CD4-positive, alpha-beta T cell treated with Interleukin-15 for 4 hours (primary cell): Measurements from ENCODE around the gene ITCH.
"Not testable (repeated sequence)": the region's sequence is repeated elsewhere in the genome, so short reads cannot be mapped to it uniquely, and the experiment has no call there.

Experiments used
- DNase-seq: peaks from one replicate; pipeline ENCODE4 v3.0.0-alpha.2; 2020; ENCODE audit warnings: low spot score

Gene ITCH

DNA sequence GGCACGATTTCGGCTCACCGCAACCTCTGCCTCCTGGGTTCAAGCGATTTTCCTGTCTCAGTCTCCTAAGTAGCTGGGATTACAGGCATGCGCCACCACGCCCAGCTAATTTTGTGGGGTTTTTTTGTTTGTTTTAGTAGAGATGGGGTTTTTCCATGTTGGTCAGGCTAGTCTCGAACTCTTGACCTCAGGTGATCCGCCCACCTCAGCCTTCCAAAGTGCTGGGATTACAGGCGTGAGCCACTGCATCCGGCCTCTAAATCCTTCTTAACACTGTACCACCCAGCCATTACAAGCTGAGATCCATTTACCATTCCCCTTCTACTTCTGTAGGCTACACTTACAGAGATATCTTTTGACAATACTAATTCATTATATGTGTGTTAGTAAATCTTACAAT is 51.5 kb downstream of the ITCH start:
- DNase-seq: not testable (repeated sequence)

DNA sequence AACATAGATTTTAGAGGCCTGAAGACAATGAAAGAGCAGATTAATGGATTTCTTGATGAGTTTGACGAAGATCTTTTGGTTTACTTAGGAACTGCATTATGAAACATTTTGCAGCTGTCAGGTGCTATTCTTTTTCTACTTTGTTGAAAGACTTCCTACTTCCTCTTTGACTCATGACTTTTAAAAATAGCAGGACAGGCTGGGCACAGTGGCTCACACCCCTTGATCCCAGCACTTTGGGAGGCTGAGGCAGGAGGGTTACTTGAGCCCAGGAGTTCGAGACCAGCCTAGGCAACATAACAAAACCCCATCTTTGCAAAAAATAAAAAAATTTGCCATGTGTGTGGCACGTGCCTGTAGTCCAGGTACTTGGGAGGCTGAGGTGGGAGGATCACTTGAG is 52.0 kb downstream of the ITCH start:
- DNase-seq: no peak

DNA sequence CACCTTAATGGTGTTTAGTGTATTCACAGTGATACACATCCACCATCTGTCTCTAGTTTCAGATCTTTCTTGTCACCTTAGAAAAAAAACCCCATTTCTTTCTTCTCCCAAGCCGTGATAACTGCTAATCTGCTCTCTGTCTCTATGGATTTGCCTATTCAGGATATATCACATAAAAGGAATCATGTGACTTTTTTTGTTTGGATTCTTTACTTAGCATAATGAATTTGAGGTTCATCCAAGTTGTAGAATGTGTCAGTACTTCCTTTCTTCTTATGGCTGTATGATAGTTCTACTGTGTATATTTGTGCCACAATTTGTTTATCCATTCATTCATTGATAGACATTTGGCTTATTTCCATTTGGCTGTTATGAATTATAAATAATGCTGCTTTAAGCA is 57.1 kb downstream of the ITCH start:
- no peak for DNase-seq

DNA sequence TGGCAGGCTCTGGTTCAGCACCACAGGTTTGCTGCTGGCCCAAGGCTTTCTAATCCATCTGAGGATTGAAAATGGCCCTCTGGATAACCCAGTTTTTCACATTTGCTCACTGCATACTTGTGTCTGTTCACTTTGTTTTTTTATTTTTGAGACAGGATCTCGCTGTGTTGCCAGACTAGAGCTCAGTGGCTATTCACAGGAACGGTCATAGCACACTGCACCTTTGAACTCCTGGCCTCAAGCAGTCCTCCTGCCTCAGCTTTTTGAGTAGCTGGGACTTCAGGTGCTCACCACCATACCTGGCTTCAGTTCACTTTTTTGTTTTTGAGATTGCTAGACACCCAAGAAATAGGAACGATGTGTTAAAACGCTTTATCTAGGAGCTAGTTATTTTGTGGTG is 57.9 kb downstream of the ITCH start:
- DNase-seq: no peak

DNA sequence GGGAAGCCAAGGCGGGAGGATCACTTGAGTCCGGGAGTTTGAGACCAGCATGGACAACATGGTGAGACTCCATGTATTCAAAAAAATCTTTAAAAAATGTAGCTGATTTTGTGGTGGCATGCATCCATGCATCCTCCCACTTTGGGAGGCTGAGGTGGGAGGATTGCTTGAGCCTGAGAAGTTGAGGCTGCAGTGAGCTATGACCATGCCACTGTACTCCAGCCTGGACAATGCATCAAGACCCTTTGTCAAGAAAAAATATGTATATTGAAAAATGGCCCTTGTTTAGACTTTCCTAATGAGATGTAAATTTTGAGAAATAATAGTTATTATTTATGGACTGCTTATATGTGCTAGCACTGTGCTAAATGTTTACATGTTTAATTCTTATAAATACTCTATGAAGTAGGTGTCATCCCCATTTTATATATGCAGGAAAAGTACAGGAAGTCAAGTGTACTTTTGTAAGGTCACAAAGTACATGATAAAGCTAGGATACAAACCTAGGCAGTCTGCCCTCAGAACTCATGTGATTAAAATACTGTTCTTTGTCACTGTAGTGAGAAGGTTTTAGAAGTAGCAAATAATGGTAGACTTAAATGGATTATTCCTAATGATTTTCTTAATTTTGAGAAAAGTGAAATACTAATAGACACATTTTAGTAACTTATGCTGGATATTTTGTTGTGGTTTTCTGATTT is 58.8 kb downstream of the ITCH start:
- DNase-seq: no peak

DNA sequence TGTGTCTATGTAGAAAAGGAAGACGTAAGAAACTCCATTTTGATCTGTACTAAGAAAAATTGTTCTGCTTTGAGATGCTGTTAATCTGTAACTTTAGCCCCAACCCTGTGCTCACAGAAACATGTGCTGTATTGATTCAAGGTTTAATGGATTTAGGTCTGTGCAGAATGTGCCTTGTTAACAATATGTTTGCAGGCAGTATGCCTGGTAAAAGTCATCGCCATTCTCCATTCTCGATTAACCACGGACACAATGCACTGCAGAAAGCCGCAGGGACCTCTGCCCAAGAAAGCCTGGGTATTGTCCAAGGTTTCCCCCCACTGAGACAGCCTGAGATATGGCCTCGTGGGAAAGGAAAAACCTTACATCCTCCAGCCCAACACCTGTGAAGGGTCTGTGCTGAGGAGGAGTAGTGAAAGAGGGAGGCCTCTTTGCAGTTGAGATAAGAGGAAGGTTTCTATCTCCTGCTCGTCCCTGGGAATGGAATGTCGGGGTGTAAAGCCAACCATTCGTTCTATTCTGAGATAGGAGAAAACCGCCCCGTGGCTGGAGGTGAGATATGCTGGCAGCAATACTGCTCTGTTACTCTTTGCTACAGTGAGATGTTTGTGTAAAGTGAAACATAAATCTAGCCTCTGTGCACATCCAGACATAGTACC is 62.1 kb downstream of the ITCH start:
- not testable (repeated sequence) for DNase-seq

DNA sequence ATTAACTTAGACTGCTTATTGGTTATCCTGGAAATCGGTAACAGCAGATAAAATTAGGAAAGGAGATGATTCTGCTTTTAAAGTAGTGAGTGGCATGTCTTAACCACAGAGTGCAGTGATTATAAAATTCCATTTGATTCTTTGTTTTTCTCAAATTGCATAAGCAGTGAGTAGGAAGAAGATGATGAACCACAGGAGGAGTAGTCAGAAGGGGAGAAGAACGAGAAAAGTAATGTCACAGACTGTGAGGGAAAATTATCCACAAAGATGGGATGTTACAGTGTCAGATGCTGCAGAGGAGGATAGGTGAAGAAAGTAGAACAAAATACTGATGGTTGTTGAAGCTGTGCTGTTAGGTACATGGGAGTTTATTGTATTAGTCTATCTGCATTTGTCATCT is 63.0 kb downstream of the ITCH start:
- no peak for DNase-seq

DNA sequence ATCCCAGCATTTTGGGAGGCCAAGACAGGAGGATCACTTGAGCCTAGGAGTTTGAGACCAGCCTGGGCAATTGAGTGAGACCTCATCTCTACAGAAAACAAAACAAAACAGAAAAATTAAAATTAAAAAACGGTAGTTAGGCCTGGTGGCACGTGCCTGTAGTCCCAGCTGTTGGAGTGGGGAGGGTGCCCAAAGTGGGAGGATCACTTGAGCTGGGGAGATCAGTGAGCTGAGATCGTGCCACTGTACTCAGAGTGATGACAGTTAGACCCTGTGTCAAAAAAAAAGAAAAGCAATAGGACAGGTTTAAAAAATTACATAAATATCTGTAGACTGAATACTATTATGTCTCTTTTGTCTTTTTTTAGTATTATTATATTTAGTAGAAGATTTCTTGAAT is 64.3 kb downstream of the ITCH start:
- no peak for DNase-seq

DNA sequence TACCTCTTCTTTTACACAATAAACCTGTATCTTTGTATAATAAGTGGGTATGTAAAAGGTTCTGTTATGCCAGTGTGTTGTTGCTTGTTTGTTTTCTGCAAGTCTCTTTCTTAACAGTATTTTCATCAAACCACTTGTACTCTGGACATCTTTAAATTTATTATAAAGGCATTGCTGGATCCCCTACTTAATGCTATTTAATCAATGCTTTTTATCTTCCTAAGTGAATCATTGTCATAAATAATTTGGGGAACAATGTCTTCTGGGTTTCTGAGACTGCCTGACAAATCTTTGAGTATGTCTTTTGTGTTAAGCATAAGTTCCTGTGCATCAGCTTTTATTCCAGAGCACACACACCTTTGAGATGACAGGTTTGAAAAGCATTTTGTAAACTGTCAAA is 64.7 kb downstream of the ITCH start:
- no peak for DNase-seq

DNA sequence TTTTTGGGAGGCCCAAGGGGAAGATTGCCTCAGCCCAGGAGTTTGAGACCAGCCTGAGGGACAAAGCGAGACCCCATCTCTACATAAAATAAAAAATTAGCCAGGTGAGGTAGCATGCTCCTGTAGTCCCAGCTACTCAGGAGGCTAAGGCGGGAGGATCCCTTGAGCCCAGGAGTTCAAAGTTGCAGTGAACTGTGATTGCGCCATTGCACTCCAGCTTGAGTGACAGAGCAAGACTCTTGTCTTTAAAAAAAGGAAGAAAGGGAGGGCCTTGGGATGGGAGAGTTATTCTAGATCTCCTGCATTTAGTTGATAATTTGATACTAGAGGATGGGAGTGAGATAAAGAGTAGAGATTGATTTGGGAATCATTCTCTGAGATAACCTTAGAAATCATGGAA is 68.1 kb downstream of the ITCH start:
- no peak for DNase-seq

DNA sequence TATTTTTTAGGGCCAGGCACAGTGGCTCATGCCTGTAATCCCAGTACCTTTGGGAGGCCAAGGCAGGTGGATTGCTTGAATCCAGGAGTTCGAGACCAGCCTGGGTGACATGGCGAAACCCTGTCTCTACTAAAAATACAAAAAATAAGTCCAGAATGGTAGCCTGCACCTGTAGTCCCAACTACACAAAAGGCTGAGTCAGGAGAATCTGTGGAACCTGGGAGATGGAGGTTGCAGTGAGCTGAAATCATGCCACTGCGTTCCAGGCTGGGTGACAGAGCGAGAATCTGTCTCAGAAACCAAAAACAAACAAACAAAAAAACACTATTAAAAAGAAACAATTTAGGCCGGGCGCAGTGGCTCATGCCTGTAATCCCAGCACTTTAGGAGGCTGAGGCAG is 69.6 kb downstream of the ITCH start:
- not testable (repeated sequence) for DNase-seq

DNA sequence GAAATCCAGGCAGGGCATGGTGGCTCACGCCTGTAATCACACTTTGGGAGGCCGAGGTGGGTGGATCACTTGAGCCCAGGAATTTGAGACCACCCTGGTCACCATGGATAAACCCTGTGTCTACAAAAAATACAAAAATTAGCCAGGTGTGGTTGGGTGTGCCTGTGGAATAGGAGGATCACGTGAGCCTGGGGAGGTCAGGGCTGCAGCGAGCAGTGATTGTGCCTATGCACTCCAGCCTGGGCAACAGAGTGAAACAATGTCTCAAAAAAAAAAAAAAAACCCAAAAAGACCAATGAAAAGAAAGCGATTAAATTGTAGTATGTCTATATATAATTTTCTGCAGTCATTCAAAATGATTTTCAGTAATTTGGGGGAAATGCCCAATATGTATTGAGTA is 70.3 kb downstream of the ITCH start:
- DNase-seq: no peak

DNA sequence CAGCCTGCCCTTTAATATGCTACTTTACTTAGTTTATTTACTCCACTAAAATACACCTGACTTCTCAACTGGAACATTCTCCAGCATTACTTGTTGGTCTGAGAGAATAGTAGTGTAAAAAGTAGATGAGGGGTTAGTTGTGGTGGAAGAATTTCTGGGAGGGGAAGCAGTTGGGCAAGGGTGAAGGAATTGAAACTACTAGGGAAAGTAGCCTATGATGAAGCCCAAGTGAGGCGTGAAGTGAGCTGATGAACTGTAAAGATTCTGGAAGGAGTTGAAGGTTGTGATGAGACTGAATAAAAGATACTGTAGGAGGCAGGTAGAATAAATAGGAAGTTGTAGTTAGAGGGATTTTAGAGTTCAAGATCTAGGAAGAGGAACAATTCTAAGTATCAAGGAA is 72.5 kb downstream of the ITCH start:
- DNase-seq: no peak

DNA sequence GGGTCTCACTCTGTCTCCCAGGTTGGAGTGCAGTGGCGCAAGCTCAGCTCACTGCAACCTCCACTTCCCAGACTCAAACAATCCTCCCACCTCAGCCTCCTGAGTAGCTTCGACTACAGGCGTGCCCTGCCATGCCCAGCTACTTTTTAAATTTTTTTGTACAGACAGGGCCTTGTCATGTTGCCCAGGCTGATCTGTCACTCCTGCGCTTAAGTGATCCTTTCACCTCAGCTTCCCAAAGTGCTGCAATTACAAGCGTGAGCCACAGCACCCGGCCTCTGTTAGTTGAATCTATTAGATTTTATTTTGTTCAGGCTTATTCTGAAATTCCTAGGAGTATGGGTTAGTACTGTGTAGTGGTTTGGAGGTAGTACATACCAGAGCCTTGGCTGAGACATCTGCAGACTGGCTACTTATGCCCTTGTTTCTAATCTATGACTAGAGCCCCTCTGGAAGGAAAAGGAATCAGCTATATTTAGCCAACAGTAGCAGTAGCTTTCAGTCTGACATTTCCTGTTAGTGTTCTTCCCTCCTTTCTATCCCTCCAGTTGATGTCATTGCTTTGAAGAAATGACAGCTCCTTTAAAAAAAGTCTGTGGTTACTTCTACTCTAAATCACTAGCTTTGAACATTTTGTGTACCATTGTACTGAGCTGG is 74.4 kb downstream of the ITCH start:
- no peak for DNase-seq

DNA sequence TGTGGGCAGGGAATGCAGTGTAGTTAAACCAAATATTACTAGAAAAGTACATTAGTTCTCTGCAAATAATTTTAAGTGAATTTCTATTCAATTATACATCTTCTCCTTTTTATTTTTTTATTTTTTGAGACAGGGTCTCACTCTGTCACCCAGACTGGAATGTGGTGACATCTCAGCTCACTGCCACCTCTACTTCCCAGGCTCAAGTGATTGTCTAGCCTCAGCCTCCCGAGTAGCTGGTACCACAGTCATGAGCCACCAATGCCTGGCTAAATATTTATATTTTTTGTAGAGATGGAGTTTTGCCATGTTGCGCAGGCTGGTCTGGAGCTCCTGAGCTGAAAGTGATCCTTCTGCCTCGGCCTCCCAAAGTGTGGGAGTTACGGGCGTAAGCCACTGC is 76.1 kb downstream of the ITCH start:
- DNase-seq: no peak

DNA sequence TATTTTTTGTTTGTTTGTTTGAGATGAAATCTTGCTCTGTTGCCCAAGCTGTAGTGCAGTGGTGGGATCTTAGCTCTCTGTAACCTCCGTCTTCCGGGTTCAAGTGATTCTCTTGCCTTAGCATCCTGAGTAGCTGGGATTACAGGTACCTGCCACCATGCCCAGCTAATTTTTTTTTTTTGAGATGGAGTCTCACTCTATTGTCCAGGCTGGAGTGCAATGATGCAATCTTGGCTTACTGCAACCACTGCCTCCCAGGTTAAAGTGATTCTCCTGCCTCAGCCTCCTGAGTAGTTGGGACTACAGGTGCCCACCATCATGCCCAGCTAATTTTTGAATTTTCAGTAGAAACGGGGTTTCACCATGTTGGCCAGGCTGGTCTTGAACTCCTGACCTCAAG is 78.3 kb downstream of the ITCH start:
- not testable (repeated sequence) for DNase-seq

DNA sequence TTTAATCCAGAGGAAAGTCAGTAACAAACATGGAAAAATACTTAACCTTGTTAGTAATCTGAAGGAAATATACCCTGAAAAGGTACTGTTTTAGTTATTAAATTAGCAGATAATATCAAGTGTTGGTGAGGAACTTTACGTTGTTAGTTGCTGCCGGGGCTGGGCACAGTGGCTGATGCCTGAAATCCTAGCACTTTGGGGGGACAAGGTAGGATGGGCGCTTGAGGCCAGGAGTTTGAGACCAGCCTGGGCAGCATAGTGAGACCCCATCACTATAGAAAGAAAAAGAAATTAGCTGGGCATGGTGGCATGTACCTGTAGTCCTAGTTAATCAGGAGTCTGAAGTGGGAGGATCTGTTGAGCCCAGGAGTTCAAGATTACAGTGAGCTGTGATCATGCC is 80.5 kb downstream of the ITCH start:
- no peak for DNase-seq

DNA sequence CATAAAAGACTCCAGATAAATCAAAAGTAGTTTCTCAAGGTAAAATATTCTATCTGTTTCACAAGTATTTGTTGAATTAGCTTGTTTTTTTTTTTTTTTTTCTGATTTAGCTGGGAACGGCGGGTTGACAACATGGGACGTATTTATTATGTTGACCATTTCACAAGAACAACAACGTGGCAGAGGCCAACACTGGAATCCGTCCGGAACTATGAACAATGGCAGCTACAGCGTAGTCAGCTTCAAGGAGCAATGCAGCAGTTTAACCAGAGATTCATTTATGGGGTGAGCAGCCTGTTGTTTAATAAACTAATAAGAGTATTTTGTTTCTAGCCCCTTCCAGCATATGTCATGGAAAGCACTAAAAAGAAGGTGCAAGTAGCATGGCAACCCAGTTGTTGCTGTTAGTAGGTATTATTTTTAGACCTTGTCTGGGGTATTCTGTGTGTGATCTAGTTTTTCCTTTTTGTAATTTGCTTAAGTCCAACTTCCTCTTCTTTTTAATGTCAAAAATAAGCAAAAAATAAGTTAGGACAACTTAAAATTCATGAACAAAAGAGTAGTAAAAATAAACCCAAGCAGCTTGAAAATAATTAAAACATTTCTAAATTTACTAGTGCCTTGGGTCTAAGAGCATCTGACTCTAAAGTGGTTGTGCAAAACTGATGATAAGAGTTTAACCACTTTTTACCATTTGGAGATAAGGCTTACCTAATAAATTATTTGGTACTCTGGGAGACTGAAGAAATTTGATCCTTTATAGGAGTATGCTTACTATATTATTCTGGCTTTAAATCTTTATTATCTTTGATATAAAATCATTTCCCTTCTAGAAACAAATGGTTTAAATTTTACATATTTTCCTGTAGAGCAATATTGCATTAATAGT is 82.3 kb downstream of the ITCH start:
- no peak for DNase-seq

DNA sequence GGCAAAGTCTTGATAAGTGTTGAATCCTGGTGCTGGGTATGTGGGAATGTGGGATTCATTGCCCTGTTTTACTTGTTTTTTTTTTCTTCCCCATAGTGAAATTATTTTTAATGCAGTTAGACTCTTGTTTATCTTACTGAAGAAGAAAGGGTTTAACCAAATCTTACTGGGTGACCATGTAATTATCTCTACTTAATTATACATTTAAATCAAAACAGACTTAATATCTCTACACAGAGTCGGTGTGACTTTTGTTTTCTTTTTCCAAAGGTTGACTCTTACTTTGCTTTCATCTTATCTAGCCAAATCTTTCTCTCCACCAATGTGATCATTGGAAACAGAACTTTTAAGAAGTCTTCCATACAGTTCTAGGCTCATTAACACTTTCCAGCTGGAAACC is 85.4 kb downstream of the ITCH start:
- DNase-seq: no peak

DNA sequence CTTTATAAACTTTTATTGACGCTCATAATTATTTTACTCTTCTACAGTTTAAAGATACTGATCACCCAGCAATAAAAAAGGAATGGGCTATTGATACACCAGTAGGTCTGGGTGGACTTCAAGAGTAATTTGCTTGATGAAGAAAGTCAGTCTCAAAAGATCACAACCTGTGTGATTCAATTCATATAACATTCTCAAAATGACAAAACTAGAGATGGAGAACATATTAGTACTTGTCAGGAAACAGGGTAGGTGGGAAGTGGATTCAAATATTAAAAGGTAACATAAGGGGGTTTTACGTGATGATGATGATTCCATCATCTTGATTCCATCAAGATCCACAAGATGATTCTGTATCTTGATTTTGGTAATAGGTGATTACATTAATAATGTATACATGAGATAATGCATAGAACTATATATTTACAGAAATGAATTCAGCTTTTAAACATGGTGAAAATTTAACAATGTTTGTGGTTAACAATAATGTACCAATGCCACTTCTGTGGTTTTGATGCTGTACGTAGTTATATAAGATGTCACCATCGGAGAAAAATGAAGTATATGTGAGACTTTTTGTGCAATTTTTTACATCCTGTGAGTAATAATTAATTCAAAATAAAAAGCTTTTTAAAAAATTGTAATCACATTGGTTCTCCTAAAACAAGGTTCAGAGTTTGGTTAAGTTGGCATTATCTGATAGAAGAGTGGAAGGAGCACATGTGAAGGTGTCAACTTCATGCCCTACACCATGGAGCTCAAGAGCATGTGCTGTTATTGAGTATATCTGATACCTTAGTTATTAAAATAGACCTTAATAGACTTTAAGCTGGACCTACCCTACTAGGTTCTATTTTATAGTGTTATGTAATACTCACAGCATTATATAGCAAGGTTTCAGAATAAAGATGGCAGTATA is 86.9 kb downstream of the ITCH start:
- no peak for DNase-seq

DNA sequence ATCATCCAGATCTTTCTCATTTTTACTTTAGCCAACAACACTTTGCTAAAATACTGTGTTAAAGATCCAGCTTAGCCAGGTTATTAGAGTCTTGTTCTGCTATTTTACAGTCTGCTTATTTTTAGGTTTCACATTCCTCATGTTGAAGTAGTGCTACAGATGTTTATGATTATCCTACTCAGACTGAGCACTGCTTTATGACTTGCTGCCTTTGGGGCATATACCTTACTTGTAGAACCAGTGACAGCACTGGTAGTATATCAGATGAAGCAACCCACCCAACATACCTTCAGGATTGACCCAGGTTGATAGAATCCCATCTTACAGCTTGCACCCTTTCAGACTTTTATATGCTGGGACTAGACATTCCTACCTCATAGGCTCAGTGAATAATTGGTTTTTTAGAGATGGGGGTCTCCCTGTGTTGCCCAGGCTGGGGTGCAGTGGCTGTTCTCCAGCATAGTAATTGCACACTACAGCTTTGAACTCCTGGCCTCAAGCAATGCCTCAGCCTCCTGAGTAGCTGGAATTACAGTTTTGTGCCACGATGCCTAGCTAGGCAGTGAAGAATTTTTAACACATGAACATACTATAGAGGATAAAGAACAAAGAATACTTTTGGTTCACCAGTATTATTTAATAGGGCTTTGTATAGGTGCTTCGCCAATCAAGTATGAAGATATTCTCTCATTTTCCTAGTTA is 89.4 kb downstream of the ITCH start:
- DNase-seq: no peak
